OCI-LY3 (cell line): ENCODE data around the gene FKBP4.

Experiments
- EZH2phosphoT487 ChIP-seq: fragments of 200-600 bp; shearing (Covaris generic); IDR thresholded peaks from 2 replicates; pipeline ENCODE4 v1.6.1; 2018; ENCODE audit warnings: antibody characterized with exemption, mixed run types, low read depth
- TF ChIP-seq, protein P1 (sequence below): fragments of 200-600, 300-600 bp; sonication (generic); IDR thresholded peaks from 2 replicates; pipeline ENCODE4 v1.5.1; 2014; ENCODE audit warnings: antibody characterized with exemption, low read length, low read depth

DNA sequence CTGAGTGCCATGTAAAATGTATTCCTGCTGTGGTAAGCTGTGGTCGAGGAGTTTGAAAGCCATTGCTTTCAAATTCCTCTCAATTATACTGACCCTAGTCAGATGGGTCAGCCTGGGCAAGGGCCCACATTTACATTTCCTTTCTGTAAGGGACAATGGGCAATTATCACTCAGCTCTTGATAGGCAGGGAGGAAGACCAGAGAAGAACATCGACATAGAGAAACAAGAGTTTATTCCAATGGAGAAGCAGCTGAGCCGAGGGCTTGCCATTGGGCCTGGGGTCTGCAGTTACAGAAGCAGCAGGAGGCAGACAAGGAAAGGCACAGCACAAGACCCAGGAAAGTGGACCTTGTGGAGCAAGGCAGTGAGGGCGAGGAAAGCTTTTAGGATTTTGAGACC is 30.4 kb downstream of the FKBP4 start:
- TF ChIP-seq, protein P1, sequence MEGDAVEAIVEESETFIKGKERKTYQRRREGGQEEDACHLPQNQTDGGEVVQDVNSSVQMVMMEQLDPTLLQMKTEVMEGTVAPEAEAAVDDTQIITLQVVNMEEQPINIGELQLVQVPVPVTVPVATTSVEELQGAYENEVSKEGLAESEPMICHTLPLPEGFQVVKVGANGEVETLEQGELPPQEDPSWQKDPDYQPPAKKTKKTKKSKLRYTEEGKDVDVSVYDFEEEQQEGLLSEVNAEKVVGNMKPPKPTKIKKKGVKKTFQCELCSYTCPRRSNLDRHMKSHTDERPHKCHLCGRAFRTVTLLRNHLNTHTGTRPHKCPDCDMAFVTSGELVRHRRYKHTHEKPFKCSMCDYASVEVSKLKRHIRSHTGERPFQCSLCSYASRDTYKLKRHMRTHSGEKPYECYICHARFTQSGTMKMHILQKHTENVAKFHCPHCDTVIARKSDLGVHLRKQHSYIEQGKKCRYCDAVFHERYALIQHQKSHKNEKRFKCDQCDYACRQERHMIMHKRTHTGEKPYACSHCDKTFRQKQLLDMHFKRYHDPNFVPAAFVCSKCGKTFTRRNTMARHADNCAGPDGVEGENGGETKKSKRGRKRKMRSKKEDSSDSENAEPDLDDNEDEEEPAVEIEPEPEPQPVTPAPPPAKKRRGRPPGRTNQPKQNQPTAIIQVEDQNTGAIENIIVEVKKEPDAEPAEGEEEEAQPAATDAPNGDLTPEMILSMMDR = no peak
- no peak for TF ChIP-seq EZH2phosphoT487
